GM19023 (cell line): ENCODE measurements around the gene SCYGR7.
A peak's percentile ranks its signal among the peaks of the same experiment; 100 is the strongest.
"Not testable (repeated sequence)": the region's sequence is repeated elsewhere in the genome, so short reads cannot be mapped to it uniquely, and the experiment has no call there.

Source experiments
- ATAC-seq: cut with Tn5 transposase; IDR thresholded peaks from one replicate; pipeline ENCODE4 v1.9.1; 2021; ENCODE audit warnings: mild to moderate bottlenecking, moderate library complexity; ENCODE audit not compliant: unreplicated experiment

Gene SCYGR7

GRCh38 chr2:227756261-227756660 lies 28.1 kb downstream of the SCYGR7 start:
- not testable (repeated sequence) for ATAC-seq

GRCh38 chr2:227759411-227760118 lies 31.4 kb downstream of the SCYGR7 start:
- no peak for ATAC-seq

GRCh38 chr2:227761740-227762476 lies 33.8 kb downstream of the SCYGR7 start:
- ATAC-seq: no peak

GRCh38 chr2:227765788-227766372 lies 37.7 kb downstream of the SCYGR7 start:
- no peak for ATAC-seq

GRCh38 chr2:227766373-227766883 lies 38.3 kb downstream of the SCYGR7 start:
- peak; percentile 99 for ATAC-seq

GRCh38 chr2:227767830-227768229 lies 39.7 kb downstream of the SCYGR7 start:
- ATAC-seq: no peak

GRCh38 chr2:227772197-227772661 lies 44.1 kb downstream of the SCYGR7 start:
- no peak for ATAC-seq

- ATAC-seq: no peak
These were observed 44.8 kb downstream of the SCYGR7 start for GRCh38 chr2:227772932-227773331.

- no peak for ATAC-seq
These were observed 46.0 kb downstream of the SCYGR7 start for GRCh38 chr2:227774011-227774624.

GRCh38 chr2:227774895-227775842 lies 47.0 kb downstream of the SCYGR7 start:
- ATAC-seq: no peak
